ENCODE measurements around the gene HOXD4.

The HOXD4 gene

DNA sequence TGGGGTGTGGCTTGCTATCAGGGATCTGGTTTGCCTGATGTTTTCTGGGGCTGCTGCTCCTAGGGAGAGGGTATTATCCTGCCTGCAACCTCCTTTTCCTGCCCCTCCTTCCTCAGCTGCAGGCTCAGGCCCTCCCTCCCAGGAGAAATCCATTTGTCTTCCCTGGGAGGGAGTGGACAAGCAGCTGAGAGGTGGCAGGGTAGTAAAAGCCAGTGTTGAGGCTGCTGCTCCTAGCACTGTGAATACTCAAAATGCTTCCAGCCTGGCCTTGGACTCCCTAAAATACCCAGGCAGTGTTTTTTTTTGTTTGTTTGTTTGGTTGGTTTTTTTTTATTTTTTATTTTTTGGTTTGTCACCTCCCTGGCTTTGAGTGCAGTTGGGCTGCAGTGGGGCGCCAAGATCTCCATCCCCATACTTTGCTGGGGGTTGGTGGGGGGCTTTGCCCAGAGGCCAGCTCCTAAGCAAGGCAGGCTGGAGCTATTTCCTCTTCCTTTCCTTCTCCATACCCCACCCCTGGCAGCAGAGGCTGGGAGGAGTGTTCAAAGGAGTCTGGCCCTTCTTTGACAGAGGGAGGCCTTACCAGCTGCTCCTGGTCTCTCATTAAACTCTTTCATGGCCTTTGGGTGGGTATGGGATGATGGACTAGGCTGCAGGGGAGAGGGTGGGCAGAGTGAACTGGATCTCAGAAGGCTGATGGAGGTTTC, 19.4 kb downstream of the HOXD4 start:
- no peak for DNase-seq (ENCODE audit: low spot score)

GRCh38 chr2:176171351-176172006, 20.1 kb downstream of the HOXD4 start:
- DNase-seq (ENCODE audit: low spot score): no peak

DNA sequence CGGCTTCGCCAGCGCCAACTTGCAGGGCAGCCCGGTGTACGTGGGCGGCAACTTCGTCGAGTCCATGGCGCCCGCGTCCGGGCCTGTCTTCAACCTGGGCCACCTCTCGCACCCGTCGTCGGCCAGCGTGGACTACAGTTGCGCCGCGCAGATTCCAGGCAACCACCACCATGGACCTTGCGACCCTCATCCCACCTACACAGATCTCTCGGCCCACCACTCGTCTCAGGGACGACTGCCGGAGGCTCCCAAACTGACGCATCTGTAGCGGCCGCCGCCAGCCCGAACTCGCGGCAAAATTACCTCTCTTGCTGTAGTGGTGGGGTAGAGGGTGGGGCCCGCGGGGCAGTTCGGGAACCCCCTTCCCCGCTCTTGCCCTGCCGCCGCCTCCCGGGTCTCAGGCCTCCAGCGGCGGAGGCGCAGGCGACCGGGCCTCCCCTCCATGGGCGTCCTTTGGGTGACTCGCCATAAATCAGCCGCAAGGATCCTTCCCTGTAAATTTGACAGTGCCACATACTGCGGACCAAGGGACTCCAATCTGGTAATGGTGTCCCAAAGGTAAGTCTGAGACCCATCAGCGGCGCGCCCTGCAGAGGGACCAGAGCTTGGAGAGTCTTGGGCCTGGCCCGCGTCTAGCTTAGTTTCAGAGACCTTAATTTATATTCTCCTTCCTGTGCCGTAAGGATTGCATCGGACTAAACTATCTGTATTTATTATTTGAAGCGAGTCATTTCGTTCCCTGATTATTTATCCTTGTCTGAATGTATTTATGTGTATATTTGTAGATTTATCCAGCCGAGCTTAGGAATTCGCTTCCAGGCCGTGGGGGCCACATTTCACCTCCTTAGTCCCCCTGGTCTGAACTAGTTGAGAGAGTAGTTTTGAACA, 20.9 kb downstream of the HOXD4 start:
- no peak for DNase-seq (ENCODE audit: low spot score)

- DNase-seq (ENCODE audit: low spot score): no peak
These were observed 21.7 kb downstream of the HOXD4 start for GRCh38 chr2:176172895-176173566.

DNA sequence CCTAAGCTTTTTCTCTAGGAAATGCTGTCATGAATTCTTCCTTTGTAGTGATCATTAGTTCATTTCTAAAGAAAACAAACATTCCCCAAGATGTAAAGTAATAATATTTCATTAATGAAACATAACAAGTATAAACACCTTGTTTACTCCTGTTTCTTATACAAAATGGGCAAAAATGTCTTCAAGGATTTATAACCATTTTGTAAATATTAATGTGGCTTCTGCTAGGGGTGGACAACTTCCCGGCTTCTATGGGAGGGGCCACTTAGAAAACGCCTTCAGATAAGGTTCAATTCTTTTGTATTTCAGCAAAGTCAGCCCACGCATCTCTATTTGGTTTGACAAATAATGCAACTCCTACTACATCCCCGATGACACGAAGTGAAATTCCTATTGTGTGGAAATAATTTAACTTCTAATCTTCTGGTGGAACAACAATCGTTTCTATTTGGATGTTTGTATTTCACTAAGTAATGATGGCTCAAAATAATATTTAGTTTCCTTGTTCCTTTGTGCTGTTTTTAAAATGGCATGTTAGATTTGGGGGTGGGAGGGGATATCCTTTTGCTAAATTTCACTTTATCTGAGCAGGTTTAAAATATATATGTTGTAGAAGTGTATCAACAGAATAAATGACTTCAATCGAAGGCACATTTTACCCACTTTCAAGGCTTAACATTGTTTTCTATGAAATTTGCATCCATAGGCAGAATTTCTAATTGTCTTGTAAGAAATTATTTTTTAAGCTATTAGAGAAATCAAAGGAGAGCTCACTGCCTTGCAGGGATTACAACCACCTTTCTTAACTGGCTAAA, 22.4 kb downstream of the HOXD4 start:
- DNase-seq (ENCODE audit: low spot score): no peak

GRCh38 chr2:176174382-176174823, 23.1 kb downstream of the HOXD4 start:
- no peak for DNase-seq (ENCODE audit: low spot score)

DNA sequence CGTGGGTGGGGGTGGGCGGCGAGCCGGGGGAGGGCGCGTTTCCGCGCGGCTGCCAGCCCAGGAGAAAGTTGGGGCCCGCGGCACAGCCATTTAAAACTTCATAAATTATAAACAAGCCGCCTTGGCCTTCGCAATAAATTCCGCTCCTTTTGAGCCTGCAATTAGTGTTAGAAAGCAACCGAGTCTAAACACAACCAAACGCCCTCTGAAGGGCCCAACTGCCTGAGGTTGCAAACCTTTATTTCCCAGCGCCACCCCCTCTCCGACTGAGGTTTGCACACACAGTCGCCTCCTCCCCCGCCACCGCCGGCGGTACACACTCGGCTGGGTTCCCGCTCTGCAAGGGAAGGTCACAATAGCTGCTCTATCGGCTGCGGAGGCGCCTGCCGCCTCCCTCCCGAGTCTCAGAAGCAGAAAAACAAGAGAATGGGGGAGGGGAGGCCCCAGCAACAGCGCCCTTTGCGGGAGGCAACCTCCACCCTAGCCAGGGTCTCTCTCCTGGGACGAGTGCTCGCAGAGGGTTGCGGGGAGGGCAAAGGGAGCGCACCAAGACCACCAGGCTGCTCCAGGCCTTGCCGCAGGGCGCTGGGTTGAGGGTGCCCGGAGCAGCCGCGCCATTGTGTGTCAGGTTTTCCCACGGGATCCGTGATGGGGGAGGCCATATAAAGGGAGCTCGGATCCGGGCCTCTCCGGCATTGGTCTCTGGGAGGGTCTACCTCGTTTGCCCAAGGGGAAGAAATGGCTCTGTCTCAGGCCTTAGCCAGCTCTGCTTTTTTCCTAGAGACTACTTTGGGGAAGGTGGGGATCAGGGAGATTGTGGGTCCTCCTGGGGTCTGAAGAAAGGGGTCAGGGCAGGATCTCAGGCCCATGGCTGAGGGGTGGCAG, 23.7 kb downstream of the HOXD4 start:
- DNase-seq (ENCODE audit: low spot score): no peak

GRCh38 chr2:176175709-176176607, 24.6 kb downstream of the HOXD4 start:
- DNase-seq (ENCODE audit: low spot score): no peak

- DNase-seq (ENCODE audit: low spot score): no peak
These were observed 26.3 kb downstream of the HOXD4 start for GRCh38 chr2:176177580-176178037.

- no peak for DNase-seq (ENCODE audit: low spot score)
These were observed 26.8 kb downstream of the HOXD4 start for GRCh38 chr2:176178038-176178756.

- no peak for DNase-seq (ENCODE audit: low spot score)
These were observed 27.5 kb downstream of the HOXD4 start for GRCh38 chr2:176178757-176179295.

GRCh38 chr2:176181551-176181950, 30.2 kb downstream of the HOXD4 start:
- no peak for DNase-seq (ENCODE audit: low spot score)

GRCh38 chr2:176182671-176183070, 31.3 kb downstream of the HOXD4 start:
- DNase-seq (ENCODE audit: low spot score): no peak

DNA sequence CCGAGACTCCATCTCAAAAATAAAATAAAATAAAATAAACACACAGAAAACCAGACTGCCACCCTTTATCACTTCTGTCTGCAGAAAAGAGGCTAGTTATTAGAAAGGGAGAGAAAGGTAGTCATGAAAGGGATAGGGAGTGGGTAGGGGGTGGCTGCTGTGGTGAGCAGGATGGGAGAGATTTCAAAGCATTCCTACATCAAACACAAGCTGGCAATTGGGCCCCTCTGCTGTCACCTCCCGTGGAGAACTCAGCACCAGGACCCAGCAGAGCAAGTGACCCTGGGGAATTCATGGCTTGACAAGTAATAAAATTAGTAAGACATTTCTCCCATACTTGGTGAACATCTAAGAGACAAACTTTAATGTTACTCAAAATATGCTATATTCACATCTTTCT, 33.4 kb downstream of the HOXD4 start:
- no peak for DNase-seq (ENCODE audit: low spot score)

DNA sequence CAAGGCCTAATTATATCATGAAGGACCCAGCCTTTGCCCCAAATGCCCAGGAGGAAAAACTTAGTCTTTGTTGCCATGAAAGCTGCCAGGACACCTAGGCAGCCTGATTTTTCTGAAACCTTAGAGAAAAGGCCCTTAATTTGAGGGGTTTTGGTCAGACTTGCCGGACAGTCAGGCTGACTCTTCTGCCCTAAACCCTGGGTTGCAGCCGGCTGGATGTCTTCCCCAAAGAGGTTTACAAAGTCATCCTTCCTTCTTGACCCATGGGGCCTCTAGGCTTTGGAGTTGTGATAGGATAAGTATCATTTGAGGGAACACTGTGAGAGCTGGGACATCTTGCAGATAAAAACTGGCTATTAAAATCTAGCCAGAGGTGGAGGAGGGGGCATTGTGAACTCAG, 34.7 kb downstream of the HOXD4 start:
- DNase-seq (ENCODE audit: low spot score): no peak

DNA sequence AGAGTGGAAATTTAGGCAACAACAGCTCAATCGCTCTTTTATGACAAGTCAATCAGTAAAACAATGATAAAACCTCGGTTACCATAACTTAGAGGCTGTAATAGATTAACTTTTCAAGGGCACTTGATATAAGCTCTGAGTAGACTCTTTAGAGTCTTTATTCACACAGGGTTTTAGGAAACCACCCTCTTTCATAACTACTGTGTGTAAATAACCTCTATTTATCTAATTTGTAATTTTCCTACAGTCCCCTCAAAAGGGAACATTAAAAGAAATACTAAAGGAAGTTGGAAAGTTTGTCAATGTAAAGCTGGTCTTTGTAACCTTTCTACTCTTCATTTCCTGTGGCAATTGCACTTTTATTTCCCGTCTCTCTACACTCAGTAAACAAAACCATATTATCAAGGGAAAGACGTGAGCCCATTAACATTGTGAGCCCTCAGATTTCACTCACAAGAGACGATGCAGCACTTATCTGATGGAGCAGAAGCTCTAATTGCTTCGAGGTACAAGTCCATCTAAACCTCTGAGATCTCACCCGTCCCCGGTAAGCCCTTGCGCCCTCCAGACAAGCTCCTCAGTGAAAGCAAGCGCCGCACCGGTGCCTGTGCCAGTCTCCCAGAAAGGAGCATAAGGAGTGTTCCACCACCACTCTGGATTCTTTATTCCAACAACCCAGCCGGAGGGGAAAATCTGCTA, 36.0 kb downstream of the HOXD4 start:
- no peak for DNase-seq (ENCODE audit: low spot score)

Measured in cerebellar cortex (tissue), 1 donor.